HepG2 (cell line): ENCODE results near the gene SLCO2A1. TPM values are rescaled to one million over a fixed set of nuclear protein-coding genes. Genes with fewer than 3 reads are reported as not detected.

Source experiments
- ATAC-seq: fragments of 200-7000 bp; cut with Tn5 transposase; 3 replicates; pipeline ENCODE4 v1.9.1; 2020; ENCODE audit warnings: mild to moderate bottlenecking, moderate library complexity
- BruUV-seq: library from RNA; stranded (reverse); fragments of 400-500 nt; replicated peaks from 2 replicates; lab custom pipeline; 2021; lab: Mats Ljungman, UMichigan
- CTCF ChIA-PET: fragments of 300-600 bp; formaldehyde crosslinking; extraction: SDS; loops from one replicate; lab custom pipeline; 2021; ENCODE audit warnings: low total read pairs, inconsistent platforms, low intra/inter-chr PET ratio; lab: Yijun Ruan, JAX
- POLR2A ChIA-PET: fragments of 350-600 bp; sonication (Branson Sonifier 250); formaldehyde crosslinking; loops from one replicate; lab custom pipeline; 2020; ENCODE audit warnings: antibody characterized with exemption, inconsistent platforms; lab: Yijun Ruan, JAX
- DNase-seq: peaks from one replicate; pipeline ENCODE4 v3.0.0-alpha.2; 2015; ENCODE audit warnings: low spot score
- FAIRE-seq: peaks from 3 replicates; lab custom pipeline; 2011; peaks lifted over from hg19 to GRCh38; lab: Jason Lieb, UNC
- H2AFZ ChIP-seq: one replicate; pipeline ENCODE4 v1.6.1; 2011; ENCODE audit warnings: low read length, inconsistent platforms
- H3K27ac ChIP-seq: fragments of 300-600 bp; 3 replicates; pipeline ENCODE4 v1.8.0; 2011; ENCODE audit warnings: mixed run types, mild to moderate bottlenecking, mixed read lengths, low read length, inconsistent platforms; ENCODE audit not compliant: insufficient read depth; ENCODE audit errors: extremely low read length
- H3K27me3 ChIP-seq, 2 experiments: fragments of 200-600 bp in 1 of 2; 2 replicates in 1 of 2; 3 replicates in 1 of 2; pipeline versions ENCODE4 v1.6.0 to v1.8.0; 2011; ENCODE audit warnings: low read length in 2 of 2, mild to moderate bottlenecking in 2 of 2, moderate library complexity in 2 of 2, inconsistent platforms in 1 of 2; ENCODE audit not compliant: insufficient read depth in 2 of 2, control insufficient read depth in 1 of 2
- H3K36me3 ChIP-seq, 2 experiments: fragments of 200-600 bp in 1 of 2; replicated peaks in 1 of 2; 2 replicates in 1 of 2; 3 replicates in 1 of 2; pipeline versions ENCODE4 v1.5.1 to v1.8.0; 2011; ENCODE audit warnings: low read length in 2 of 2, inconsistent platforms in 1 of 2; ENCODE audit not compliant: insufficient read depth in 2 of 2, control insufficient read depth in 1 of 2
- H3K4me1 ChIP-seq: 2 replicates; pipeline ENCODE4 v1.5.1; 2012; ENCODE audit warnings: low read length, inconsistent platforms; ENCODE audit not compliant: insufficient read depth
- H3K4me2 ChIP-seq: 2 replicates; pipeline ENCODE4 v1.6.0; 2011; ENCODE audit warnings: low read depth, low read length, inconsistent platforms
- H3K4me3 ChIP-seq, 3 experiments: fragments of 200-600 bp in 1 of 3; sonication (generic), shearing (Covaris generic) in 1 of 3; replicated peaks in 1 of 3; 2 replicates each; pipeline ENCODE4 v1.5.1; 2011 to 2016; ENCODE audit warnings: low read length in 3 of 3, inconsistent platforms in 2 of 3, low read depth in 2 of 3, mild to moderate bottlenecking in 2 of 3, control low read depth in 1 of 3, mixed read lengths in 1 of 3; ENCODE audit not compliant: insufficient read depth in 1 of 3
- H3K79me2 ChIP-seq: one replicate; pipeline ENCODE4 v1.6.1; 2011; ENCODE audit warnings: low read length, inconsistent platforms; ENCODE audit not compliant: insufficient read depth
- H3K9ac ChIP-seq: 2 replicates; pipeline ENCODE4 v1.6.0; 2011; ENCODE audit warnings: mild to moderate bottlenecking, low read depth, low read length, inconsistent platforms; ENCODE audit not compliant: insufficient read depth
- H3K9me3 ChIP-seq: 2 replicates; pipeline ENCODE4 v1.5.1; 2012; ENCODE audit warnings: mild to moderate bottlenecking, low read length
- H4K20me1 ChIP-seq: 2 replicates; pipeline ENCODE4 v1.6.0; 2011; ENCODE audit warnings: inconsistent platforms, mild to moderate bottlenecking, low read length, moderate library complexity; ENCODE audit not compliant: insufficient read depth
- CBX5 ChIP-seq: sonication (generic); formaldehyde crosslinking; IDR thresholded peaks from 2 replicates; pipeline ENCODE4 v1.4.0; 2020; ENCODE audit warnings: missing genetic modification reagents, borderline replicate concordance
- GATA4 ChIP-seq: sonication (generic); IDR thresholded peaks from 2 replicates; pipeline ENCODE4 v1.6.1; 2016; ENCODE audit warnings: antibody characterized with exemption, low read depth, borderline replicate concordance
- MTA1 ChIP-seq: sonication (generic); formaldehyde crosslinking; IDR thresholded peaks from 2 replicates; pipeline ENCODE4 v1.4.0; 2020; ENCODE audit warnings: missing genetic modification reagents, mild to moderate bottlenecking, borderline replicate concordance
- MXD4 ChIP-seq: IDR thresholded peaks from 2 replicates; pipeline ENCODE4 v1.6.1; 2016; ENCODE audit warnings: mild to moderate bottlenecking, missing biosample characterization, missing genetic modification reagents
- PAF1 ChIP-seq: IDR thresholded peaks from 2 replicates; pipeline ENCODE4 v1.6.1; 2016; ENCODE audit warnings: missing genetic modification reagents, missing compliant biosample characterization
- TEAD3 ChIP-seq: optimal IDR thresholded peaks from 2 replicates; pipeline ENCODE3; 2016; ENCODE audit warnings: borderline replicate concordance
- ZBTB1 ChIP-seq: sonication (generic); formaldehyde crosslinking; IDR thresholded peaks from 2 replicates; pipeline ENCODE4 v1.4.0; 2020; ENCODE audit warnings: missing genetic modification reagents, borderline replicate concordance
- ZBTB42 ChIP-seq: sonication (generic); formaldehyde crosslinking; IDR thresholded peaks from 2 replicates; pipeline ENCODE4 v1.5.0; 2020; ENCODE audit warnings: mild to moderate bottlenecking, missing genetic modification reagents
- ZNF451 ChIP-seq: sonication (generic); formaldehyde crosslinking; IDR thresholded peaks from 2 replicates; pipeline ENCODE4 v1.5.0; 2020; ENCODE audit warnings: mild to moderate bottlenecking, missing genetic modification reagents
- WGBS: methylation state at CpG from one replicate; pipeline ENCODE4 v1.1.6; 2017; ENCODE audit warnings: low lambda C conversion rate; 5-methylcytosine and 5-hydroxymethylcytosine counted together
- in situ Hi-C: cut with HindIII; loops from 2 replicates; pipeline ENCODE4 v1.10.0; 2017; ENCODE audit warnings: low pct_unique_long_range_greater_than_20kb; ENCODE audit not compliant: extremely low pct_ligation_motif_present
- intact Hi-C: fragments of 100-400 bp; cut with micrococcal nuclease; formaldehyde crosslinking; loops from one replicate; pipeline ENCODE4 v1.10.0; 2022; ENCODE audit not compliant: unreplicated experiment
- polyA plus RNA-seq, 8 experiments: library from polyadenylated mRNA; depleted of rRNA in 3 of 8; stranded (reverse) in 7 of 8; unstranded in 1 of 8; fragments of >200 nt; fragmentation: Illumina TruSeq in 4 of 8; extraction: Trizol in 4 of 8; gene quantifications; 2 replicates each; pipeline versions ENCODE4 v1.2.1 to v1.2.3, GENCODE V29; 2011 to 2016; ENCODE audit warnings: low read depth in 4 of 8, missing spikeins in 1 of 8, mixed read lengths in 1 of 8; ENCODE audit not compliant: insufficient read depth in 1 of 8
- total RNA-seq, 5 experiments: library from RNA; depleted of rRNA; stranded (reverse); fragments of >200 nt; fragmentation: Illumina TruSeq; extraction: Trizol; gene quantifications; 2 replicates each; pipeline ENCODE4 v1.2.3, GENCODE V29; 2016; ENCODE audit warnings: low read depth in 1 of 5
- TF ChIP-seq, protein P1 (sequence below): IDR thresholded peaks from 2 replicates; pipeline ENCODE4 v1.6.1; 2016; ENCODE audit warnings: low read depth

The SLCO2A1 gene
- total and polyA plus RNA-seq, 2 of the 13 experiments (the other 11 are each of a cell fraction or from before 2014, with no cell fraction given), result 0.04 TPM; not detected in 1

DNA sequence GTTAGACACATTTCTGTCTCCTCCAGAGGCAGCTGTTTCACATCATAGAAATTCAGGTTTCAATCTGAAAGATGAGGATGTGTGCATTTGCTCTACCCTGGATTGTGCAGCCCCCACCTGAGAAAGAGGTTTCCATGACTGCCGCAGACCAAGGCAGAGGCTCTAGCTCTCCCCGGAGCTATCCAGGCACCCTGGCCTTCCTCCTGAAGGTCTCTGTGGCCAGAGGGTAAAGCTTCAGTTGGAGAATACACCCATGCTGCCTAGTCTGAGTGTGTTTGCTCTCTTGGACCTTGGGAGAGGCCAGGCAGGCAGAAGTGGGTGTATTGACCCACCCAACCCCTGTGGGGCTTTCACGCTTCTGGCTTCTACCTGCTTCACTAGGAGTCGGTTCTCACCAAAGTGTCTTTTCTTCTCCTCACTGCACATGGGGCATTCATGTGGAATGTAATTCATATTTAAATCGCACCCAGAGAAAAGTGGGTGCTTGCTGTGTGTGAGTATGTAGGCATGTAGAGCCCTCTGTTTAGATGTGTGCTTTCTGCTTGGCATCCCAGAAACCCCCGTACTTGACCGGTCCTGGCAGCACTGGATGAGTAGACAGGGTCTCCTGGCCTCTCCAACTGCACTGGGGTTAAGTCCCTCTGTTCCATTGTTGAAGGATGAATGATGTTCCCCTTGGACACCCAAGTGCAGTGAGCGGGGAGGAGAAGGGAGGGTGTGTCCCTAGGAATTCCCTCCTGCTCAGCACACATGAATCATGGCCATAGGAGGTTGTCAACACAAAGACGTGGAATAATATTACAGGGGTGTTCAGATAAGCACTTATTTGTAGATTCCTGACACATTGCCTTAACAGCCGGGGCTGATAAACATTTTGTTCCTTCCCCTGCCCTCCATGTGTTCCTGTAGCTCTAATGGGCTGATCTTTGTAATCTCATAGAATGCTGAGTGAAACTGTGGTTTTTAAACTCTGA, 113.8 kb downstream of the SLCO2A1 start:
- no peak for FAIRE-seq
- no peak overlapping the region for H3K4me3 ChIP-seq
- 32% methylated on average over 7 of the region's 10 CpGs for WGBS
- H3K36me3 ChIP-seq, result no peaks in the 10 kb centered on the region
- no peaks in the 10 kb centered on the region for H3K79me2 ChIP-seq
- CTCF ChIA-PET, result no interaction called here
- H3K27me3 ChIP-seq, result peaks cover 0 to 15% of the 10 kb centered on the region in 2 experiments; a peak in 1 of 5 replicates
- no peak overlapping the region for H3K27ac ChIP-seq
- no peak for TF ChIP-seq CBX5 (CRISPR knock-in tag)
- no peak for TF ChIP-seq TEAD3
- TF ChIP-seq ZNF451, result no peak
- TF ChIP-seq PAF1 (CRISPR knock-in tag), result no peak
- TF ChIP-seq ZBTB42 (CRISPR knock-in tag), result no peak
- TF ChIP-seq, protein P1, sequence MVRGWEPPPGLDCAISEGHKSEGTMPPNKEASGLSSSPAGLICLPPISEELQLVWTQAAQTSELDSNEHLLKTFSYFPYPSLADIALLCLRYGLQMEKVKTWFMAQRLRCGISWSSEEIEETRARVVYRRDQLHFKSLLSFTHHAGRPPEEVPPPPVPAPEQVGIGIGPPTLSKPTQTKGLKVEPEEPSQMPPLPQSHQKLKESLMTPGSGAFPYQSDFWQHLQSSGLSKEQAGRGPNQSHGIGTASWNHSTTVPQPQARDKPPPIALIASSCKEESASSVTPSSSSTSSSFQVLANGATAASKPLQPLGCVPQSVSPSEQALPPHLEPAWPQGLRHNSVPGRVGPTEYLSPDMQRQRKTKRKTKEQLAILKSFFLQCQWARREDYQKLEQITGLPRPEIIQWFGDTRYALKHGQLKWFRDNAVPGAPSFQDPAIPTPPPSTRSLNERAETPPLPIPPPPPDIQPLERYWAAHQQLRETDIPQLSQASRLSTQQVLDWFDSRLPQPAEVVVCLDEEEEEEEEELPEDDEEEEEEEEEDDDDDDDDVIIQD (CRISPR knock-in tag), result no peak
- no peak for TF ChIP-seq GATA4
- TF ChIP-seq MXD4 (CRISPR knock-in tag), result no peak
- no peak for TF ChIP-seq ZBTB1 (CRISPR knock-in tag)
- no peak for TF ChIP-seq MTA1 (CRISPR knock-in tag)
- TF ChIP-seq, all 625 proteins: peak for 0
- in situ Hi-C loops (no loop called here), intact Hi-C loops (no loop called here)
- Histone ChIP-seq H3K4me1 (no peaks in the 10 kb centered on the region), H4K20me1 (no peaks in the 10 kb centered on the region), H2AFZ (no peak overlapping the region), H3K9me3 (no peaks in the 10 kb centered on the region), H3K4me2 (no peak overlapping the region), H3K9ac (no peak overlapping the region)
- DNase-seq (no peak), ATAC-seq (no peak; the same call in 2 of the 3 replicates)
- POLR2A ChIA-PET, result no interaction called here
- no TSS peak for BruUV-seq
